Measurements from ENCODE around the gene MAN1A1.

Gene MAN1A1

DNA sequence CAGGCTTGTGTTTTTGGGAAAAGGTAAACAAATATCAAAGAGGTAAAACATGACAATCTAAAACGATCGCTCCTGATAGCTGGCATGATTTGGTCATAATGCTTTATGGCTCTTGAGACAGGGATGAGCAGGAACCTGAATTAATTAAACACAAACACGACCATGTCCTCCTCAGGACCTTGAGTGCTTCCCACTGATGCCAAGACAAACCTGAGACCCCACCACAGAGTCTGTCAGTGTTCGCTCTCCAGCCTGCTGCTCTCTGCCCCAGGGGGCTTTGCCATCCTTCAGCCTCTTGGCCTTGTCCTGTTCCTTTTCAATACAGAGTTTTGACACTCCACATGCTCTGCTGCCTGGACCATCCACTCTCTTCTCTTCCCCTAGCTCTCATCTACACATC, 119.4 kb downstream of the MAN1A1 start:
- TF ChIP-seq TEAD4 (IDR thresholded peaks at IDR 0.05) (no peak), EP300 (IDR thresholded peaks at IDR 0.05; ENCODE audit: borderline replicate concordance) (no peak), FOXM1 (IDR thresholded peaks at IDR 0.05; ENCODE audit: borderline replicate concordance, low read depth) (no peak), ZBTB7A (IDR thresholded peaks at IDR 0.05; ENCODE audit: low read depth) (no peak), CREB1 (IDR thresholded peaks at IDR 0.05; ENCODE audit: low read depth) (no peak), NFIC (IDR thresholded peaks at IDR 0.05) (no peak), TCF12 (IDR thresholded peaks at IDR 0.05; ENCODE audit: low read depth) (no peak), CEBPB (IDR thresholded peaks at IDR 0.05) (no peak), TAF1 (IDR thresholded peaks at IDR 0.05; ENCODE audit: low read depth) (no peak)
- TF ChIP-seq, protein P1, sequence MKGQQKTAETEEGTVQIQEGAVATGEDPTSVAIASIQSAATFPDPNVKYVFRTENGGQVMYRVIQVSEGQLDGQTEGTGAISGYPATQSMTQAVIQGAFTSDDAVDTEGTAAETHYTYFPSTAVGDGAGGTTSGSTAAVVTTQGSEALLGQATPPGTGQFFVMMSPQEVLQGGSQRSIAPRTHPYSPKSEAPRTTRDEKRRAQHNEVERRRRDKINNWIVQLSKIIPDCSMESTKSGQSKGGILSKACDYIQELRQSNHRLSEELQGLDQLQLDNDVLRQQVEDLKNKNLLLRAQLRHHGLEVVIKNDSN (IDR thresholded peaks at IDR 0.05), result no peak
- TF ChIP-seq, protein P2, sequence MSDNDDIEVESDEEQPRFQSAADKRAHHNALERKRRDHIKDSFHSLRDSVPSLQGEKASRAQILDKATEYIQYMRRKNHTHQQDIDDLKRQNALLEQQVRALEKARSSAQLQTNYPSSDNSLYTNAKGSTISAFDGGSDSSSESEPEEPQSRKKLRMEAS (IDR thresholded peaks at IDR 0.05), result no peak

DNA sequence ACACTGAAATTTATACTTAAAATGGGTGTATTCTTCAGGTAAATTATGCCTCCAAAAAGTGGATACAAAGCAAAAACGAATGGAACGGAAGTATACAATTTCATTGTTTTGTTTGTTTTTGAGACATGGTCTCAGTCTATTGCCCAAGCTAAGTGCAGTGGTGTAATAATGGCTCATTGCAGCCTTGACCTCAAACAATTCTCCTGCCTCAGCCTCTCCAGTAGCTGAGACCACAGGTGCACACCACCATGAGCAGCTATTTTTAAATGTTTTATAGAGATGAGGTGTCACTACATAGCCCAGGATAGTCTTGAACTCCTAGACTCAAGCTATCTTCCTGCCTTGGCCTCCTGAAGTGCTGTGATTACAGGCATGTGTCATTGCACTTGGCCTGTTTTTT, 122.2 kb downstream of the MAN1A1 start:
- TF ChIP-seq FOXM1 (IDR thresholded peaks at IDR 0.05; ENCODE audit: borderline replicate concordance, low read depth) (no peak), TAF1 (IDR thresholded peaks at IDR 0.05; ENCODE audit: low read depth) (no peak), EP300 (IDR thresholded peaks at IDR 0.05; ENCODE audit: borderline replicate concordance) (no peak), ZBTB7A (IDR thresholded peaks at IDR 0.05; ENCODE audit: low read depth) (no peak), CREB1 (IDR thresholded peaks at IDR 0.05; ENCODE audit: low read depth) (no peak), TCF12 (IDR thresholded peaks at IDR 0.05; ENCODE audit: low read depth) (no peak), EGR1 (IDR thresholded peaks at IDR 0.05) (no peak), RAD21 (IDR thresholded peaks at IDR 0.05; ENCODE audit: low read depth) (no peak), TEAD4 (IDR thresholded peaks at IDR 0.05) (no peak), YY1 (IDR thresholded peaks at IDR 0.05; ENCODE audit: low read depth) (no peak), NFIC (IDR thresholded peaks at IDR 0.05) (no peak), CEBPB (IDR thresholded peaks at IDR 0.05) (no peak)
- TF ChIP-seq, protein P2 (IDR thresholded peaks at IDR 0.05), result no peak
- TF ChIP-seq, protein P1 (IDR thresholded peaks at IDR 0.05), result no peak
- TF ChIP-seq, protein P3, sequence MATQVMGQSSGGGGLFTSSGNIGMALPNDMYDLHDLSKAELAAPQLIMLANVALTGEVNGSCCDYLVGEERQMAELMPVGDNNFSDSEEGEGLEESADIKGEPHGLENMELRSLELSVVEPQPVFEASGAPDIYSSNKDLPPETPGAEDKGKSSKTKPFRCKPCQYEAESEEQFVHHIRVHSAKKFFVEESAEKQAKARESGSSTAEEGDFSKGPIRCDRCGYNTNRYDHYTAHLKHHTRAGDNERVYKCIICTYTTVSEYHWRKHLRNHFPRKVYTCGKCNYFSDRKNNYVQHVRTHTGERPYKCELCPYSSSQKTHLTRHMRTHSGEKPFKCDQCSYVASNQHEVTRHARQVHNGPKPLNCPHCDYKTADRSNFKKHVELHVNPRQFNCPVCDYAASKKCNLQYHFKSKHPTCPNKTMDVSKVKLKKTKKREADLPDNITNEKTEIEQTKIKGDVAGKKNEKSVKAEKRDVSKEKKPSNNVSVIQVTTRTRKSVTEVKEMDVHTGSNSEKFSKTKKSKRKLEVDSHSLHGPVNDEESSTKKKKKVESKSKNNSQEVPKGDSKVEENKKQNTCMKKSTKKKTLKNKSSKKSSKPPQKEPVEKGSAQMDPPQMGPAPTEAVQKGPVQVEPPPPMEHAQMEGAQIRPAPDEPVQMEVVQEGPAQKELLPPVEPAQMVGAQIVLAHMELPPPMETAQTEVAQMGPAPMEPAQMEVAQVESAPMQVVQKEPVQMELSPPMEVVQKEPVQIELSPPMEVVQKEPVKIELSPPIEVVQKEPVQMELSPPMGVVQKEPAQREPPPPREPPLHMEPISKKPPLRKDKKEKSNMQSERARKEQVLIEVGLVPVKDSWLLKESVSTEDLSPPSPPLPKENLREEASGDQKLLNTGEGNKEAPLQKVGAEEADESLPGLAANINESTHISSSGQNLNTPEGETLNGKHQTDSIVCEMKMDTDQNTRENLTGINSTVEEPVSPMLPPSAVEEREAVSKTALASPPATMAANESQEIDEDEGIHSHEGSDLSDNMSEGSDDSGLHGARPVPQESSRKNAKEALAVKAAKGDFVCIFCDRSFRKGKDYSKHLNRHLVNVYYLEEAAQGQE (IDR thresholded peaks at IDR 0.05; ENCODE audit: low read depth), result no peak

DNA sequence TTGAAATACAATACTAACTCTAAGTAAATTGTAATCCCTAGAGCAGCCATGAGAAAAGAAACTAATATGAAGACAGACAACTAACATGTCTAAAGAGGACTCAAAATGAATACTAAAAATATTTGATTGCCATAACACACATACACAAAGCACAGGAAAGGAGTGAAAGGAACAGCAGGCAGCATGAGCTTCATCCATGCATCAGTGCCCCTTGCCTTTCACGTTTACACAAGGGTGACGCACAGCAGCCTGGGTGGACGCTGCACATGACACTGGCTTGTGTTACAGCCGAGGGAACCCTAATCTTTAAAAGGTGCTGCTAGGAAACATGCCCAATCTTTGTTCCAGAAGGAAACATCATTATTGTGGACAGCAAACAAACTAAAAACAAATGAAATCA, 123.5 kb downstream of the MAN1A1 start:
- no peak for TF ChIP-seq EP300 (IDR thresholded peaks at IDR 0.05; ENCODE audit: borderline replicate concordance)
- TF ChIP-seq ZBTB7A (IDR thresholded peaks at IDR 0.05; ENCODE audit: low read depth), result no peak
- TF ChIP-seq TCF12 (IDR thresholded peaks at IDR 0.05; ENCODE audit: low read depth), result no peak
- no peak for TF ChIP-seq FOXM1 (IDR thresholded peaks at IDR 0.05; ENCODE audit: borderline replicate concordance, low read depth)
- TF ChIP-seq, protein P1 (IDR thresholded peaks at IDR 0.05), result 0 out of 2 replicates have a peak, but pooled peaks have one; percentile 11

DNA sequence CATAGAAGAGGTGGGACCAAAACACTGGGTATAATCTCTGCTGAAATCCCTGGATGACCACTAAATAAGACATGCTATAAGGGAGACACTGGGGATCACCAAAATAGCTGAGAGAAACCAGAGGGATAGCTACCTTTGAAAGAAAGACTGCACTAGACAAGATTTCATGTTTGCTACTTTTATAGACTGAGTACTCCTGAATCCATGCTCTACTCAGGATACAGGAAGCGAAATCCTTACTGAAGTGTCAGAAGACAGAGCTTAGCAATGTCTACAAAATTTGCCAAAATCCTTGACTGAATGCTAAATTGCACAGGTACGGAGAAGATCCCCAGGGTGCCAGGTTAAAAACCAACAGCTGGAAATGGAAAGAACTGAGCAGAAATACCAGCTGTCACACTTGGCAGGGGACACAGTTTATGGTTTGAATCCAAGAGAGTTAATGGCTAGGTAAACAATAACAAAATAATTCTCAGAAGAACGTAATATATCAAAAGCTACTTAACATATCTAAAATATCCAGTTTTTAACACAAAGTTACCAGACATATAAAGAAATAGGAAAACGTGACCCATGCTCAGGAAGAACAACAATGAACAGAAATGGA, 125.4 kb downstream of the MAN1A1 start:
- TF ChIP-seq CREB1 (IDR thresholded peaks at IDR 0.05; ENCODE audit: low read depth) (no peak), YY1 (IDR thresholded peaks at IDR 0.05; ENCODE audit: low read depth) (no peak), FOXM1 (IDR thresholded peaks at IDR 0.05; ENCODE audit: borderline replicate concordance, low read depth) (no peak), NFIC (IDR thresholded peaks at IDR 0.05) (no peak), TAF1 (IDR thresholded peaks at IDR 0.05; ENCODE audit: low read depth) (no peak), EP300 (IDR thresholded peaks at IDR 0.05; ENCODE audit: borderline replicate concordance) (no peak), TCF12 (IDR thresholded peaks at IDR 0.05; ENCODE audit: low read depth) (no peak), ZBTB7A (IDR thresholded peaks at IDR 0.05; ENCODE audit: low read depth) (no peak)
- TF ChIP-seq, protein P1 (IDR thresholded peaks at IDR 0.05), result no peak

DNA sequence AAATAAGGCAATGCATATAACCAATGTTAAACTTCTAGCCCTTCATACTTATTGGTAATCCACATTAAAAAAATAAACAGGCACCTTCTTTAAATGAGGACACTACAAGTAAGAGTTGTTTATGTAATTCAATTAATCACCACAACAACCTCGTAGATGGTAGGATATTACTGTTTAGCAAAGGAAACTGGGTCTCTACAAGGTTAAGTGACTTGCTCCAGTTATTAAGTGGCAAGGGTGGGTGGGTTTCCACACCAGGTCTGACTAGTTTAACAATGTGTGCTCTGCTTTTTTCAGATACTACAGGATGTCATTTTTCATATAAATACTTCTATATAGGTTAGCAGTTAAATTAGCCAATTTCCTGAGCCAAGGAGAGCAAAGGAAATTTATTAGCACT, 129.1 kb downstream of the MAN1A1 start:
- TF ChIP-seq FOXM1 (IDR thresholded peaks at IDR 0.05; ENCODE audit: borderline replicate concordance, low read depth), result no peak
- no peak for TF ChIP-seq NFIC (IDR thresholded peaks at IDR 0.05)
- no peak for TF ChIP-seq YY1 (IDR thresholded peaks at IDR 0.05; ENCODE audit: low read depth)
- no peak for TF ChIP-seq ZBTB7A (IDR thresholded peaks at IDR 0.05; ENCODE audit: low read depth)
- no peak for TF ChIP-seq CEBPB (IDR thresholded peaks at IDR 0.05)
- TF ChIP-seq, protein P3 (IDR thresholded peaks at IDR 0.05; ENCODE audit: low read depth), result no peak
- TF ChIP-seq CREB1 (IDR thresholded peaks at IDR 0.05; ENCODE audit: low read depth), result no peak
- TF ChIP-seq EGR1 (IDR thresholded peaks at IDR 0.05), result no peak

Data from Ishikawa (cell line).